Naive B cell (primary cell): ENCODE measurements around the gene PRDX6. TPM values are rescaled to one million over a fixed set of nuclear protein-coding genes. Genes with fewer than 3 reads are reported as not detected.

Source experiments
- polyA plus RNA-seq, 6 donors: library from polyadenylated mRNA; unstranded; fragments of 300-500 nt; fragmentation: Illumina TruSeq; gene quantifications; one replicate each; pipeline ENCODE4 v1.2.3, GENCODE V29; 2021; ENCODE audit warnings: low read depth in 6 of 6

The PRDX6 gene
- polyA plus RNA-seq, 6 donors from 2014 or later, result 93.7 to 143 (median 118) TPM

Other genes with a start within 250 kb of the PRDX6 start
- gene SLC9C2, start 125.7 kb downstream of the PRDX6 start, polyA plus RNA-seq, result not detected
- not detected for gene TEX50, start 158.0 kb downstream of the PRDX6 start, polyA plus RNA-seq
- gene ANKRD45, start 192.5 kb downstream of the PRDX6 start, polyA plus RNA-seq, result not detected
- gene KLHL20, start 237.6 kb downstream of the PRDX6 start, polyA plus RNA-seq, result 10 to 100 TPM; 13.8 to 25.3 (median 20.8) TPM